H9 (cell line): ENCODE data around the gene ANKRD36. TPM values are rescaled to one million over a fixed set of nuclear protein-coding genes. Genes with fewer than 3 reads are reported as not detected.
"Not testable (repeated sequence)": the region's sequence is repeated elsewhere in the genome, so short reads cannot be mapped to it uniquely, and the experiment has no call there.

Source experiments
- DNase-seq: peaks from one replicate; pipeline ENCODE4 v3.0.0-alpha.2; 2017
- H2AFZ ChIP-seq: one replicate; pipeline ENCODE4 v1.6.1; 2013; ENCODE audit warnings: mild to moderate bottlenecking, low read length, control low read depth, moderate library complexity
- H2AK5ac ChIP-seq: 2 replicates; pipeline ENCODE4 v1.6.1; 2013; ENCODE audit warnings: low read length, control low read depth, mixed read lengths; ENCODE audit not compliant: insufficient read length
- H2BK120ac ChIP-seq: one replicate; pipeline ENCODE4 v1.6.1; 2013; ENCODE audit warnings: low read depth, mild to moderate bottlenecking, low read length, control low read depth, inconsistent platforms; ENCODE audit not compliant: poor library complexity, severe bottlenecking
- H2BK12ac ChIP-seq: 2 replicates; pipeline ENCODE4 v1.6.1; 2013; ENCODE audit warnings: low read length, control low read depth, mixed read lengths, low read depth; ENCODE audit not compliant: insufficient read length
- H2BK15ac ChIP-seq: 2 replicates; pipeline ENCODE4 v1.6.1; 2013; ENCODE audit warnings: low read depth, low read length, control low read depth
- H2BK20ac ChIP-seq: one replicate; pipeline ENCODE4 v1.6.1; 2013; ENCODE audit warnings: low read depth, mild to moderate bottlenecking, low read length, control low read depth, inconsistent platforms; ENCODE audit not compliant: poor library complexity, severe bottlenecking
- H2BK5ac ChIP-seq: 2 replicates; pipeline ENCODE4 v1.6.1; 2013; ENCODE audit warnings: low read length, control low read depth, mixed read lengths; ENCODE audit not compliant: insufficient read length
- H3K14ac ChIP-seq: 2 replicates; pipeline ENCODE4 v1.6.1; 2013; ENCODE audit warnings: low read length, control low read depth; ENCODE audit not compliant: insufficient read depth
- H3K18ac ChIP-seq: 2 replicates; pipeline ENCODE4 v1.6.1; 2013; ENCODE audit warnings: low read depth, mild to moderate bottlenecking, mixed read lengths, low read length, control low read depth; ENCODE audit not compliant: insufficient read length
- H3K23ac ChIP-seq: 2 replicates; pipeline ENCODE4 v1.6.1; 2013; ENCODE audit warnings: low read length, control low read depth, mixed read lengths, low read depth; ENCODE audit not compliant: insufficient read length
- H3K23me2 ChIP-seq: 2 replicates; pipeline ENCODE4 v1.6.1; 2013; ENCODE audit warnings: low read depth, mild to moderate bottlenecking, mixed read lengths, low read length, control low read depth; ENCODE audit not compliant: insufficient read length, poor library complexity, severe bottlenecking
- H3K27ac ChIP-seq: 2 replicates; pipeline ENCODE4 v1.5.1; 2013; ENCODE audit warnings: low read length, control low read depth, mixed read lengths, low read depth; ENCODE audit not compliant: insufficient read length
- H3K27me3 ChIP-seq: 2 replicates; pipeline ENCODE4 v1.6.1; 2013; ENCODE audit warnings: low read length, control low read depth, inconsistent platforms; ENCODE audit not compliant: insufficient read depth
- H3K4ac ChIP-seq: 2 replicates; pipeline ENCODE4 v1.6.1; 2013; ENCODE audit warnings: low read depth, mild to moderate bottlenecking, control low read depth, inconsistent platforms, low read length, moderate library complexity
- H3K4me1 ChIP-seq: 2 replicates; pipeline ENCODE4 v1.6.1; 2013; ENCODE audit warnings: low read length, control low read depth, inconsistent platforms; ENCODE audit not compliant: insufficient read depth
- H3K4me2 ChIP-seq: 2 replicates; pipeline ENCODE4 v1.6.1; 2013; ENCODE audit warnings: low read length, control low read depth, mixed read lengths; ENCODE audit not compliant: insufficient read length, insufficient read depth
- H3K56ac ChIP-seq: 2 replicates; pipeline ENCODE4 v1.6.1; 2013; ENCODE audit warnings: low read depth, mild to moderate bottlenecking, mixed read lengths, low read length, control low read depth; ENCODE audit not compliant: insufficient read length
- H3K79me1 ChIP-seq: 2 replicates; pipeline ENCODE4 v1.6.1; 2013; ENCODE audit warnings: low read depth, mild to moderate bottlenecking, moderate library complexity, low read length, control low read depth, inconsistent platforms; ENCODE audit not compliant: insufficient read depth, poor library complexity, severe bottlenecking
- H3K79me2 ChIP-seq: 2 replicates; pipeline ENCODE4 v1.6.1; 2013; ENCODE audit warnings: low read length, control low read depth, inconsistent platforms; ENCODE audit not compliant: insufficient read depth
- H3K9ac ChIP-seq: 2 replicates; pipeline ENCODE4 v1.6.1; 2013; ENCODE audit warnings: low read length, control low read depth, mixed read lengths; ENCODE audit not compliant: insufficient read length; ENCODE audit errors: extremely low read depth
- H3K9me3 ChIP-seq: one replicate; pipeline ENCODE4 v1.6.1; 2013; ENCODE audit warnings: low read depth, low read length, inconsistent platforms; ENCODE audit not compliant: control insufficient read depth
- H3T11ph ChIP-seq: one replicate; pipeline ENCODE4 v1.6.1; 2013; ENCODE audit warnings: mild to moderate bottlenecking, low read length, control low read depth, inconsistent platforms
- H4K20me1 ChIP-seq: one replicate; pipeline ENCODE4 v1.6.1; 2013; ENCODE audit not compliant: control insufficient read depth, insufficient read length, insufficient read depth
- H4K5ac ChIP-seq: 2 replicates; pipeline ENCODE4 v1.6.1; 2013; ENCODE audit warnings: low read depth, mild to moderate bottlenecking, mixed read lengths, low read length, control low read depth; ENCODE audit not compliant: insufficient read length
- H4K8ac ChIP-seq: replicated peaks from 2 replicates; pipeline ENCODE4 v1.6.1; 2013; ENCODE audit warnings: low read length, control low read depth, mixed read lengths, low read depth; ENCODE audit not compliant: insufficient read length
- H4K91ac ChIP-seq: 2 replicates; pipeline ENCODE4 v1.6.1; 2013; ENCODE audit warnings: low read depth, mild to moderate bottlenecking, moderate library complexity, mixed read lengths, low read length, control low read depth; ENCODE audit not compliant: insufficient read length
- H3K27ac Mint-ChIP-seq, 3 experiments: 2 replicates in 2 of 3; 3 replicates in 1 of 3; pipeline ENCODE4 v1.8.0; 2020 to 2021; ENCODE audit warnings: mixed read lengths in 3 of 3, mild to moderate bottlenecking in 1 of 3, moderate library complexity in 1 of 3
- H3K27me3 Mint-ChIP-seq: 2 replicates; pipeline ENCODE4 v1.8.0; 2021; ENCODE audit warnings: low read depth, mild to moderate bottlenecking, moderate library complexity, mixed read lengths
- H3K36me3 Mint-ChIP-seq, 3 experiments: 2 replicates in 2 of 3; 3 replicates in 1 of 3; pipeline ENCODE4 v1.8.0; 2020 to 2021; ENCODE audit warnings: low read depth in 3 of 3, mixed read lengths in 3 of 3; ENCODE audit not compliant: insufficient read depth in 1 of 3
- H3K4me1 Mint-ChIP-seq, 2 experiments: 2 replicates each; pipeline ENCODE4 v1.8.0; 2020; ENCODE audit warnings: mixed read lengths in 2 of 2
- H3K4me3 Mint-ChIP-seq, 2 experiments: 2 replicates in 1 of 2; 3 replicates in 1 of 2; pipeline ENCODE4 v1.8.0; 2020 to 2021; ENCODE audit warnings: mild to moderate bottlenecking in 2 of 2, mixed read lengths in 2 of 2, moderate library complexity in 1 of 2
- H3K9me3 Mint-ChIP-seq, 2 experiments: 2 replicates in 1 of 2; 3 replicates in 1 of 2; pipeline ENCODE4 v1.8.0; 2020; ENCODE audit warnings: mild to moderate bottlenecking in 2 of 2, mixed read lengths in 2 of 2, moderate library complexity in 1 of 2
- WGBS: extraction: QIAGEN DNeasy Blood & Tissue Kit; methylation state at CpG from one replicate; pipeline ENCODE4 v1.1.7; 2013; ENCODE audit warnings: missing lambda C conversion rate, low lambda C conversion rate, mixed read lengths; ENCODE audit not compliant: insufficient read length; ENCODE audit errors: extremely low coverage; 5-methylcytosine and 5-hydroxymethylcytosine counted together
- total RNA-seq: library from RNA; stranded (reverse); gene quantifications from 2 replicates; pipeline ENCODE4 v1.2.1, GENCODE V29; 2021

Gene ANKRD36
- total RNA-seq, 1 experiment from 2014 or later = 9.8 TPM

- H3K14ac ChIP-seq, H3K9me3 Mint-ChIP-seq, H3K23ac ChIP-seq, H2AFZ ChIP-seq, H3K4me1 Mint-ChIP-seq, H3K27ac Mint-ChIP-seq, H3K27ac ChIP-seq, H3K27me3 Mint-ChIP-seq, H3K23me2 ChIP-seq, H3T11ph ChIP-seq, H4K91ac ChIP-seq, H3K4me1 ChIP-seq, H3K79me2 ChIP-seq, H3K9me3 ChIP-seq, H3K27me3 ChIP-seq, H3K36me3 Mint-ChIP-seq, H3K9ac ChIP-seq, H2BK120ac ChIP-seq, H2BK5ac ChIP-seq, H2AK5ac ChIP-seq, H4K5ac ChIP-seq, H2BK12ac ChIP-seq, H4K8ac ChIP-seq, H3K4ac ChIP-seq, H3K4me2 ChIP-seq, H2BK15ac ChIP-seq, H3K79me1 ChIP-seq, H3K56ac ChIP-seq, H3K4me3 Mint-ChIP-seq, H4K20me1 ChIP-seq, H2BK20ac ChIP-seq, DNase-seq, H3K18ac ChIP-seq: not testable (repeated sequence)
- WGBS = no CpG with 5 or more reads among the region's 1 CpG
Measured at GRCh38 chr2:97293687-97294086, 180.7 kb downstream of the ANKRD36 start.

Other genes with a start within 250 kb of the ANKRD36 start
- 81.6 and 87.2 TPM in 2 replicates for gene SEMA4C, start 243.1 kb upstream of the ANKRD36 start, total RNA-seq
- gene FAM178B, start 126.6 kb upstream of the ANKRD36 start, total RNA-seq = 0.24 and 0.39 TPM in 2 replicates
- gene FAHD2B, start 18.3 kb upstream of the ANKRD36 start, total RNA-seq = 34.5 and 36.9 TPM in 2 replicates